Prostate gland (tissue), 2 donors: Measurements from ENCODE around the gene CDK14.

Experiments
- POLR2A ChIP-seq: fragments of 450-650 bp; IDR thresholded peaks from one replicate; pipeline ENCODE4 v1.6.1; 2016; ENCODE audit warnings: antibody characterized with exemption, mild to moderate bottlenecking
- TF ChIP-seq, protein P1 (sequence below), 4 experiments: fragments of 200-600 bp in 2 of 4; fragments of 450-650 bp in 2 of 4; sonication (generic) in 2 of 4; IDR thresholded peaks; 1 replicate in 3 of 4; 2 replicates in 1 of 4; pipeline ENCODE4 v1.5.1; 2016 to 2019; ENCODE audit warnings: antibody characterized with exemption in 4 of 4, mild to moderate bottlenecking in 2 of 4, moderate library complexity in 2 of 4

DNA sequence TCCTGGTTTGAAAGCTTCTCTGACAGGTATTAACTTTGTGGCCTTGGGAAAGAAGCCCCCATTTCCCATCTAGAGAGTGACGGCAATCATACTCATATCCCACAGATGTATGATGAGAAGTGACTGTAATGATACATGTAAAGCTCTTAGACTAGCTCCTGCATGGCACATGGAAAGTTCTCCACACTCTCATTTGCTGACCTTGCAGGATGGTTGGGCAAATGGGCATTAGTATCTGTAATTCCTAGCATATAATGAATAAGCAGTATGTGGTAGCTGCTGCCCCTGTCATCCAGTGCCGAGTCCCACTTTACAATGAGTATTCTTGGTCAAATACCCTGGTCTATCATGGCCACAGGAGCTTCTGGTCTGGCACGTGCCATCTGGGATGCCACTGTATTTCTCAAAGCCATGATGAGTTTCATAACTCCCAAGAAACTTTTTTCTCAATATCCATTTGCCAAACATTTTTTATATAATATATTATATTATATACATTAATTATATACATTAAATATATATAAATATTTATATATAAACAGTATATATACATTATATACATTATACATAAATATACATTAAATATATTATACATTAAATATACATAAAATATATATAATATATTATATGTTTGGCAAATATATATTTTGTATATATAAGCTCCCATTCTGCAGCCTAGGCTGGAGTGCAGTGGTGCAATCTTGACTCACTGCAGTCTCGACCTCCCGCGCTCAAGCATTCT is 561.6 kb downstream of the CDK14 start:
- TF ChIP-seq, protein P1, sequence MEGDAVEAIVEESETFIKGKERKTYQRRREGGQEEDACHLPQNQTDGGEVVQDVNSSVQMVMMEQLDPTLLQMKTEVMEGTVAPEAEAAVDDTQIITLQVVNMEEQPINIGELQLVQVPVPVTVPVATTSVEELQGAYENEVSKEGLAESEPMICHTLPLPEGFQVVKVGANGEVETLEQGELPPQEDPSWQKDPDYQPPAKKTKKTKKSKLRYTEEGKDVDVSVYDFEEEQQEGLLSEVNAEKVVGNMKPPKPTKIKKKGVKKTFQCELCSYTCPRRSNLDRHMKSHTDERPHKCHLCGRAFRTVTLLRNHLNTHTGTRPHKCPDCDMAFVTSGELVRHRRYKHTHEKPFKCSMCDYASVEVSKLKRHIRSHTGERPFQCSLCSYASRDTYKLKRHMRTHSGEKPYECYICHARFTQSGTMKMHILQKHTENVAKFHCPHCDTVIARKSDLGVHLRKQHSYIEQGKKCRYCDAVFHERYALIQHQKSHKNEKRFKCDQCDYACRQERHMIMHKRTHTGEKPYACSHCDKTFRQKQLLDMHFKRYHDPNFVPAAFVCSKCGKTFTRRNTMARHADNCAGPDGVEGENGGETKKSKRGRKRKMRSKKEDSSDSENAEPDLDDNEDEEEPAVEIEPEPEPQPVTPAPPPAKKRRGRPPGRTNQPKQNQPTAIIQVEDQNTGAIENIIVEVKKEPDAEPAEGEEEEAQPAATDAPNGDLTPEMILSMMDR (IDR thresholded peaks at IDR 0.05), result no peak
- no peak for TF ChIP-seq POLR2A
